ENCODE results near the gene ABCA4.

GRCh38 chr1:94093996-94094395 lies 27.0 kb downstream of the ABCA4 start:
- TF ChIP-seq CTCF (IDR thresholded peaks at IDR 0.05) (no peak), POLR2A (IDR thresholded peaks at IDR 0.05) (no peak)
